ENCODE data around the gene GRID2.

DNA sequence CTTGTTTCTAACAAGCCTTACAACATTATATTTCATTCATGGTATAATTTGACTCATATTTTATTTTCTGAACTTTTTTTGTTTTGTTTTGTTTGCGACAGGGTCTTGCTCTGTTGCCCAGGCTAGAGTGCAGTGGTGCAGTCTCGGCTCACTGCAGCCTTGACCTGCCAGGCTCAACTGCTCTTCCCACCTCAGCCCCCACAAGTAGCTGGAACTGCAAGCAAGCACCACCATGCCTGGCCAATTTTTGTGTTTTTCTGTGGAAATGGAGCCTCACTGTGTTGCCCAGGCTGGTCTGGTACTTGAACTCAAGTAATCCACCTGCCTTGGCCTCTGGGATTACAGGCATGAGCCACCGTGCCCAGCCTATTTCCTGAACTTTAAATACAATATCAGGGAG, 42.5 kb downstream of the GRID2 start:
- TF ChIP-seq, protein P1, sequence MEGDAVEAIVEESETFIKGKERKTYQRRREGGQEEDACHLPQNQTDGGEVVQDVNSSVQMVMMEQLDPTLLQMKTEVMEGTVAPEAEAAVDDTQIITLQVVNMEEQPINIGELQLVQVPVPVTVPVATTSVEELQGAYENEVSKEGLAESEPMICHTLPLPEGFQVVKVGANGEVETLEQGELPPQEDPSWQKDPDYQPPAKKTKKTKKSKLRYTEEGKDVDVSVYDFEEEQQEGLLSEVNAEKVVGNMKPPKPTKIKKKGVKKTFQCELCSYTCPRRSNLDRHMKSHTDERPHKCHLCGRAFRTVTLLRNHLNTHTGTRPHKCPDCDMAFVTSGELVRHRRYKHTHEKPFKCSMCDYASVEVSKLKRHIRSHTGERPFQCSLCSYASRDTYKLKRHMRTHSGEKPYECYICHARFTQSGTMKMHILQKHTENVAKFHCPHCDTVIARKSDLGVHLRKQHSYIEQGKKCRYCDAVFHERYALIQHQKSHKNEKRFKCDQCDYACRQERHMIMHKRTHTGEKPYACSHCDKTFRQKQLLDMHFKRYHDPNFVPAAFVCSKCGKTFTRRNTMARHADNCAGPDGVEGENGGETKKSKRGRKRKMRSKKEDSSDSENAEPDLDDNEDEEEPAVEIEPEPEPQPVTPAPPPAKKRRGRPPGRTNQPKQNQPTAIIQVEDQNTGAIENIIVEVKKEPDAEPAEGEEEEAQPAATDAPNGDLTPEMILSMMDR (conservative IDR thresholded peaks at IDR 0.05 in 1 of 2, IDR thresholded peaks at IDR 0.05 in 1 of 2; ENCODE audit: low read depth in 1 of 2, low read length in 2 of 2) = no peak
- no peak for TF ChIP-seq EZH2 (IDR thresholded peaks at IDR 0.05; ENCODE audit: low read length, missing control alignments)

Data from fibroblast of lung (primary cell).